IPS-NIHi11 (cell line): ENCODE data around the gene PSMB11.
"Not testable (repeated sequence)": the region's sequence is repeated elsewhere in the genome, so short reads cannot be mapped to it uniquely, and the experiment has no call there.

ENCODE experiments used
- DNase-seq: peaks from one replicate; pipeline ENCODE4 v3.0.0; 2012; ENCODE audit warnings: mixed read lengths, low spot score

The PSMB11 gene

GRCh38 chr14:23013749-23014054 lies 28.3 kb upstream of the PSMB11 start:
- not testable (repeated sequence) for DNase-seq

GRCh38 chr14:23015618-23016017 lies 26.4 kb upstream of the PSMB11 start:
- no peak for DNase-seq

GRCh38 chr14:23017091-23017490 lies 24.9 kb upstream of the PSMB11 start:
- no peak for DNase-seq

GRCh38 chr14:23018107-23018506 lies 23.9 kb upstream of the PSMB11 start:
- DNase-seq: no peak

GRCh38 chr14:23020143-23021128 lies 21.6 kb upstream of the PSMB11 start:
- no peak for DNase-seq

- no peak for DNase-seq
Observed at GRCh38 chr14:23021434-23021833, 20.6 kb upstream of the PSMB11 start.

- no peak for DNase-seq
Observed at GRCh38 chr14:23021889-23022442, 20.0 kb upstream of the PSMB11 start.

- no peak for DNase-seq
Observed at GRCh38 chr14:23023022-23023794, 18.8 kb upstream of the PSMB11 start.

- no peak for DNase-seq
Observed at GRCh38 chr14:23023795-23024152, 18.2 kb upstream of the PSMB11 start.

GRCh38 chr14:23024612-23025075 lies 17.4 kb upstream of the PSMB11 start:
- DNase-seq: no peak

GRCh38 chr14:23025151-23025814 lies 16.7 kb upstream of the PSMB11 start:
- DNase-seq: no peak

- DNase-seq: no peak
Observed at GRCh38 chr14:23028799-23029198, 13.2 kb upstream of the PSMB11 start.

GRCh38 chr14:23030936-23031335 lies 11.1 kb upstream of the PSMB11 start:
- DNase-seq: no peak

- DNase-seq: no peak
Observed at GRCh38 chr14:23033251-23033727, 8.7 kb upstream of the PSMB11 start.

- no peak for DNase-seq
Observed at GRCh38 chr14:23033801-23034497, 8.1 kb upstream of the PSMB11 start.

- peak; percentile 95 for DNase-seq
Observed at GRCh38 chr14:23034498-23035302, 7.3 kb upstream of the PSMB11 start, which contains the start of gene PSMB5. Gene PSMB5, minus strand, starts transcription at chr14:23034900. Its CDS starts 19 bp downstream, at chr14:23034881.

- no peak for DNase-seq
Observed at GRCh38 chr14:23035303-23036144, 6.5 kb upstream of the PSMB11 start.

- DNase-seq: no peak
Observed at GRCh38 chr14:23040100-23040499, 1.9 kb upstream of the PSMB11 start.

- DNase-seq: no peak
Observed at GRCh38 chr14:23041729-23042128, 283 bp upstream of the PSMB11 start.

- DNase-seq: no peak
Observed at GRCh38 chr14:23043145-23043544, 1.1 kb downstream of the PSMB11 start.
